GM11168 (cell line): ENCODE data around the gene EPS8.

ENCODE experiments used
- in situ Hi-C: fragments of 300-500 bp; cut with MboI; formaldehyde crosslinking; loops from one replicate; pipeline ENCODE4 v1.12.0; 2022; ENCODE audit warnings: low sequenced_read_pairs; ENCODE audit not compliant: unreplicated experiment

Gene EPS8

DNA sequence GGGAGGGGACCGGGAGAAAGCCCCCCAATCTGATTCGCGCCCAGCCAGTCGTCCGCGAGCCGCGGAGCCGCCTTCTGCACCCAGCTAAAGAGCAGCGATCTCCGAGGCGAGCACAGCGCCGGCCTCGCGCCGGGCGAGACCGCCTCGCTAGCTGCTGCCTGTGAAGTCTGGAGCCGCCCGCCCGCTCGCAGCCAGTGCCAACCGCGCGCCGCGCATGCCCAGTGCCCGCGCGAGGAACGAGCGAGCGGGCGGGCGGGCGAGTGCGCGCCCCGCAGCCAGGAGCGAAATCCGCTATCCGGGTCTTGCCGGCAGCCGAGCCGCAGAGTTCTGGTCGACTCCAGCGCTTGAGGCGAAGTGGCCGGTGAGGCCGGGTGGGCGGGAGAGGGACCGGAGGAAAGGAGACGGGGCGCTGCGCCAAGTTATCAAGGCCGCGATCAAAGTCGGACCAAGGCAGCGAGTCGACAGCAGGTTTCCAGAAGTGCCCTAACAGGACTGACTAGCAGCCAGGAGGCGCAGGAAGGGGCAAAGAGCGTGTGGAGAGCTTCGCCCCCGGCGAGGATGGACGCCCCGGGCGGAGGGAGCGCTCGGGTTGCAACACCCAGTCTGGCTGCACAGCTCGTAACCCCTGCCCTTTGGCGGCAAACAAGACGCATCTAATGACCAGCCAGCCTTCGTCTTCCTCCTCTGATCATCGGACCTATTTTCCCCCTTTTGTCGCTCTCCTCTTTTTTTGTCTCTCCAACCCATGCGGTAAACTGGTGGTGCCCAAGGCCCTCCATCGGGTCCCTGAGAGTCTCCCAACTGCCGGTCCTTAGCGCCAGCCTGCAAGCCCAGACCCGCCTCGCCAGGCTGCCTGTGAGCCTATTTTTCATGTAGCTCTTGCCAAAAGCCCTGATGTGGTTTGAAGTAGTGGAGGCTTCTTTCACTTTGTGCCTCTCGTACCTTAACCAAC, at the start of gene EPS8:
EPS8 (minus strand) TSS at position 169 of the 952 bp plus-strand sequence. CDS start 106,437 bp downstream, outside the sequence.
- in situ Hi-C loops, result no loop called here

- in situ Hi-C loops, result loop anchor here (25.0 kb wide), 1 partner anchor 575 kb away; no protein-coding TSS in a partner anchor
Measured at GRCh38 chr12:15837141-15837790, 48.1 kb upstream of the EPS8 start.

DNA sequence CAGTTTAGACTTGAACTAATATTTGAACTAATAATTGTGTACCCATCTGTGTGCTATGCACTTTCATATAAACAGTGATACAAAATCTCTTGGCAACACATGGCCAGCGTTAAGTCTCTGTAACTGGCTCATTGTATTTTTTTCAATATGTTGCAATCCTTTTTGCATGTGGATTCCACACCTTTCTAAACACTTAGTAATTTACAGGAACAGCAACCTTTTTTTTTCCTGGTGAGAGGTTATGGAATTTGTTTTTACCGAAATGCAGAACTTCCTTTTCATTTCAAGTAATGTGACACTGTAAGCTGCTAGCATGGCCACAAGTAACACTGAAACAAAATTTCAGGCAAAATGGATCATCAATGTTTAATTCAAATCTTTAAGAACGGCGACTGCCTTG, 45.4 kb upstream of the EPS8 start:
- in situ Hi-C loops, result loop anchor here (25.0 kb wide), 1 partner anchor 572 kb away; no protein-coding TSS in a partner anchor

DNA sequence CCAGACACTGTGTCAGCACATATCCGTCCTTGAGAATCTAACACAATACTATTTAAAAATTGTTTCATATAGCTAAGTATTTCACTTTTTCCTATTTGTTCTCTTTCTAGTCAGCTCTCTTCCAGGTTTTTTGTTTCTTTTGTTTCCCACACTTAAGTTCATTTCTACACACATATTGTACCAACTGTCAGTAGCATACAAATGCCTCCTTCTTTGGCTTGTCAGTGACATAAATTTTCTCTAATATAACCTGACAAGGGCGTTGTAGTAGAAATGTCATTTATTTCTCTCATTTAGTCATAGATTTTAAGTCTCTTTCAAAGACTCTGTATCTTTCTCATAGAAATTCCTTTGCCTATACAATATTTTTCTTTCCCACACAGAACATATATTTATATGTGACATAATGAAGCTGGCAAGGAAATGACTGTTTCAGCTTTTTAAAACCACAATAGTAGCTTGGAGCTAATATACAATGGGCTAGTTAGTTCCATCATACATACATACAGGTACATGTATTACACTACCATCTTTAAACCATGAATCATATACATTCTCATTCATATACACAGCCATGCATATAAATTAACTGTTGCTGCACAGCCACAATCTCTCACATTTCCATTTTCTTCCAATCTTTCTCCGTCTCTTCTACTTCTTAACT, 42.3 kb upstream of the EPS8 start:
- in situ Hi-C loops, result loop anchor here (25.0 kb wide), 1 partner anchor 569 kb away; no protein-coding TSS in a partner anchor

DNA sequence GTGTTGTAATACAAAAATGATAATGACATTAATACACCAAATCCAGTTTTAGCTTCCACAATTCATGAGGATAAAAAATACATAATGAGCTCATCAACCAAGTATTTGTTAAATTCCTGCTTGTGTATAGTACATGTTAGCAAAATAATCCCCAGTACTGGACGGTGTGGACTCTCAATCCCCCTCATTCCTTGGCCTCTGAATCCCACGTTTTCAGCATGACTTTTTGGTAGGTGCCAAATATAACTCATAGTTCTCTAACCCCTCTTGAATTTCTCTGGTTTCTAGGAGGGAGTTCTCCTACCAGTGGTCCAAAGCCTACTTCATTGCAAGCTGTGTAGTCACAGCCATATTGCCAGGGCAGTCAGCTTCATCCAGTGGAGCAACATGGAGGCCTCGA, 41.4 kb upstream of the EPS8 start:
- in situ Hi-C loops, result loop anchor here (25.0 kb wide), 1 partner anchor 568 kb away; no protein-coding TSS in a partner anchor

- in situ Hi-C loops, result loop anchor here (25.0 kb wide), 1 partner anchor 568 kb away; no protein-coding TSS in a partner anchor
Measured at GRCh38 chr12:15829949-15830348, 40.8 kb upstream of the EPS8 start.

DNA sequence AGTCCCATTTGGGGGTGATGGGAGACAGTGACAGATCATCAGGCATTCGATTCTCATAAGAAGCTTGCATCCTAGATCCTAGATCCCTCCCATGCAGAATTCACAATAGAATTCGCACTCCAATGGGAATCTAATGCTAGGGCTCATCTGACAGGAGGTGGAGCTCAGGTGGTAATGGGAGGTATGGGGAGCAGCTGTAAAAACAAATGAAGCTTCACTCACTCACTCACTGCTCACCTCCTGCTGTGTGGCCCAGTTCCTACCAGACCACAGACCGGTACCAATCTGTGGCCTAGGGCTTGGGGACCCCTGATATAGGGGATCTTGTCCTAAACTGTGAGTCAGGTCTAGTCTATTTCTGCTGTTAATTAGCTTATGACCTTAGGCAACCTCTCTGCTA, 40.1 kb upstream of the EPS8 start:
- in situ Hi-C loops, result loop anchor here (25.0 kb wide), 1 partner anchor 567 kb away; no protein-coding TSS in a partner anchor

- in situ Hi-C loops, result loop anchor here (25.0 kb wide), 1 partner anchor 565 kb away; no protein-coding TSS in a partner anchor
Measured at GRCh38 chr12:15827136-15827535, 37.9 kb upstream of the EPS8 start.

GRCh38 chr12:15824516-15824915, 35.3 kb upstream of the EPS8 start:
- in situ Hi-C loops, result no loop called here

GRCh38 chr12:15823360-15824128, 34.4 kb upstream of the EPS8 start:
- in situ Hi-C loops, result no loop called here

GRCh38 chr12:15819644-15820437, 30.7 kb upstream of the EPS8 start:
- in situ Hi-C loops, result no loop called here

- in situ Hi-C loops, result no loop called here
Measured at GRCh38 chr12:15818418-15818817, 29.2 kb upstream of the EPS8 start.

DNA sequence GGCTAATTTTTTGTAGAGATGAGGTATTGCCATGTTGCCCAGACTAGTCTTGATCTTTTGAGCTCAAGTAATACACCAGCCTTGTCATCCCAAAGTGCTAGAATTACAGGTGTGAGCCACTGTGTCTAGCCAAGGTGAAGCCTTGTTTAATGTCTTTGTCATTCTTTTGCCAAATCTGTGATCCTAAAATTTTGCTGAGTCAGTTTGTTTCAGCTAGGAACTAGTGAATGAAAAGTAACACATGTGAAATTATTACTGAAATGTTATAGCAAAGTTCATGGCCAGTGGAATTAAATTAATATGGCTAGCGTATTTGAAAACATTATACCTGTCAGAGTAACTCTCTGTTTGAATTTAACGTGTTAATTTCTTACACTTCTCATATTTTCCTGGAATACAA, 26.5 kb upstream of the EPS8 start:
- in situ Hi-C loops, result no loop called here

DNA sequence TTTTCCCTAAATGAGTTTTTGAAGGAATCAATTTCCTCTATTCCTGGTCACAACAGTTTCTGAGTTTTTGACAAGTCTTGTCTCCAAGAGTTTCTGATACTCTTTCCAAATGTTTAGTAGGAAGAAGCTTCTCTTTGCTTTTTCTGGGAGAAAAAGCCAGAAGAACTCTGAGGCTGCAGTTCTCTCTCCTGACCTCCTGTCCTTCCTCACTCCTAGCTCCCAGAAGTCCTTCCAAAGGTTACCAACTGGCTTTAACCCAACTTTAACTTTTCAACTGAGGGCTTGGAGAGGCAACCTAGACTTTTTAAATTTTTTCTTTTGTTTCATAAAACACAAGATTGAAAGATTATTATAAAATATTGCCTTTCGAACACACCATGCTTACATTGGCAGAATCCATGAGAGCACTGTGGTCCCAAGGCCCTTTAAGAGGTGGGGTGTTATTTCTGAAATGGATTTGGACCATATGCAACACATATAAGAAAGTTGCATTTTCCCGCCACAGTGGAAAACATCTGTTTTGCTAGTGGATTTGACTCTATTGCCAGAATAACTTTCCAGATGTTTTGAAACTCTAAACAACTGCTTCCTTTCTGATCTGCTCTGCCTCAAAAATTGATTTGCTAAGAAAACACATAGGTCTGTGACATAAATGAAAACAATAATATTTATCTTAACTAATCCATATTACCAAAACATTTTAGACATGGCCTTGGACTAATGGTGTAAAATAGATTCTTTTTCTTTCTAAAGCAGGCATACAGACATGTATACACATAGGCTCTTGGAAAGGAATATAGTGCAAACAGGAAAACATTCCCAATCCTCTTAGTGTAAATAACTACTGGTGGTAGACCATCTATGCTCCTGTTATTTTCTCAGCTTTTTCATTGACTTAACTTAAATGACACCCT, 22.3 kb upstream of the EPS8 start:
- in situ Hi-C loops, result no loop called here

DNA sequence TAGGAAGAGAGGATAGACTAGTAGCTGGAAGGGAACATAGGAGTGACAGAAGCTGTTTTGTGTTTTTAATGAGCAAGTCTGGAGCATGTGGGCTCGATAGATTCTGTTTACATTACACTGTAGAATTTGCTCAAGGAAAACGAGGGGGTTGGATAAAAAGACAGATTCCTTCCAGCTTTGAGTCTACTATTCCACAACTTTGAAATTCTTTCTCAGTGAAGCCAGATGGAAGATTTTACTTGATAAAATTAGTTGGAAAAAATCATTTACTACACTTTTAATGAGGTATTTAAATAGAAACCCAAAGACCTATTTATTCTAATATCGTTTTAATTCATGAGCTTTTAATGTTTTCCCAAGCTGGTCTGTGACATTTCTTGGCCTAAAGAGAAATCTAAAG, 19.5 kb upstream of the EPS8 start:
- in situ Hi-C loops, result no loop called here

DNA sequence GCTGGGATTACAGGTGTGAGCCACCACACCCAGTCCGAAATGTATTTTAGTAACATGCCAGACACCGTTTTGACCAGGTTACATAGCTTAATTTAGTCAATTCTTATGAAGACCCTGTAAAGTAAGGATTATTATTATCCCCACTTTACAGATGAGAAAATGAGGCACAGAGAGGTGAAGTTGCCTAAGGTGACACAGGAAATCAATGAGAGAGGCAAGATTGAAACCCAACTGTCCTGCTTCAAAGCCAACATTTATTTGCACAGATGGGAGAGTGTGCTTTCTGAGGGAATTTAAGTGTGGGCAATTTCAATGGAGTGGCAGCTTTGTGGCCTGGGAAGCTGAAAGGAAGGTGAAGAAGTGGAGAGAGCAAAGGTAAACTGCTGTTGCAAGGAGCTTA, 19.1 kb upstream of the EPS8 start:
- in situ Hi-C loops, result no loop called here

DNA sequence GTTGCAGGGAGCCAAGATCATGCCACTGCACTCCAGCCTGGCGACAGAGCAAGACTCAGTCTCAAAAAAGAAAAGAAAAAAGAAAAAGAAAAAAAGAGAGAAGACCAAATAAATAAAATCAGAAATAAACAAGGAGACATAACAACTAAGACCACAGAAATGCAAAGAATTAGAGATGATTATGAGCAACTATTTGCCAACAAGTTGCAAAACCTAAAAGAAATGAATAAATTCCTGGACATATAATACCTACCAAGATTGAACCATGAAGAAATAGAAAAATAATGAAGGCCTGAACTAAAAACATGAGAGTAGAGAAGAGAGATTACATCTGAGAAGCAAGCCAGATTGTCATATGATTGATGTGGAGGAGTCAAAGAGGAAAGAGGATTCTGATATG, 17.6 kb upstream of the EPS8 start:
- in situ Hi-C loops, result no loop called here
